Esophagus muscularis mucosa (tissue), 4 donors: ENCODE results near the gene SPATA7. TPM values are rescaled to one million over a fixed set of nuclear protein-coding genes. Genes with fewer than 3 reads are reported as not detected.

Source experiments
- DNase-seq: peaks from one replicate; pipeline ENCODE4 v3.0.0-alpha.2; 2017; ENCODE audit errors: extremely low spot score
- H3K27ac ChIP-seq, 4 donors: fragments of 200-600 bp; sonication (generic); replicated peaks in 1 of 4; 1 replicate in 3 of 4; 2 replicates in 1 of 4; pipeline ENCODE4 v1.5.1; 2016 to 2019; ENCODE audit warnings: mild to moderate bottlenecking in 1 of 4
- H3K27me3 ChIP-seq, 4 donors: fragments of 200-600 bp; sonication (generic); one replicate each; pipeline versions ENCODE4 v1.5.1 to v1.6.0; 2016 to 2019
- H3K36me3 ChIP-seq, 4 donors: fragments of 200-600 bp; sonication (generic); one replicate each; pipeline ENCODE4 v1.5.1; 2016 to 2019
- H3K4me1 ChIP-seq, 4 donors: fragments of 200-600 bp; sonication (generic); one replicate each; pipeline ENCODE4 v1.5.1; 2016 to 2019
- H3K4me3 ChIP-seq, 4 donors: fragments of 200-600 bp; sonication (generic); 1 replicate in 2 of 4; 2 replicates in 2 of 4; pipeline ENCODE4 v1.5.1; 2016 to 2019; ENCODE audit warnings: mild to moderate bottlenecking in 4 of 4, moderate library complexity in 1 of 4
- H3K9me3 ChIP-seq, 4 donors: fragments of 200-600 bp; sonication (generic); 1 replicate in 3 of 4; 2 replicates in 1 of 4; pipeline ENCODE4 v1.5.1; 2016 to 2019
- EP300 ChIP-seq: sonication (generic); formaldehyde crosslinking; IDR thresholded peaks from one replicate; pipeline ENCODE4 v1.6.1; 2017; ENCODE audit warnings: antibody characterized with exemption
- POLR2A ChIP-seq: fragments of 450-650 bp; IDR thresholded peaks from one replicate; pipeline ENCODE4 v1.6.1; 2017; ENCODE audit warnings: antibody characterized with exemption, moderate library complexity, mild to moderate bottlenecking, low read depth
- POLR2AphosphoS5 ChIP-seq, 2 donors: sonication (generic); formaldehyde crosslinking; IDR thresholded peaks; one replicate each; pipeline ENCODE4 v1.6.1; 2017; ENCODE audit warnings: antibody characterized with exemption in 2 of 2
- WGBS: methylation state at CpG from one replicate; pipeline ENCODE4 v1.1.5; 2018; 5-methylcytosine and 5-hydroxymethylcytosine counted together
- intact Hi-C: fragments of 100-400 bp; cut with DNase I; formaldehyde crosslinking; loops from one replicate; pipeline ENCODE4 v1.15.1; 2023
- total RNA-seq, 4 donors: library from RNA; depleted of rRNA; stranded (reverse); fragments of >200 nt; gene quantifications; one replicate each; pipeline versions ENCODE4 v1.1.0 to v1.2.1, GENCODE V29; 2016
- TF ChIP-seq, protein P1 (sequence below), 3 experiments: fragments of 200-600 bp in 2 of 3; fragments of 450-650 bp in 1 of 3; sonication (generic) in 2 of 3; IDR thresholded peaks; one replicate each; pipeline ENCODE4 v1.5.1; 2017 to 2019; ENCODE audit warnings: antibody characterized with exemption in 3 of 3, mild to moderate bottlenecking in 2 of 3, moderate library complexity in 1 of 3

SPATA7 gene
- total RNA-seq, 4 donors from 2014 or later, result 16.2 to 34.5 (median 20.4) TPM

DNA sequence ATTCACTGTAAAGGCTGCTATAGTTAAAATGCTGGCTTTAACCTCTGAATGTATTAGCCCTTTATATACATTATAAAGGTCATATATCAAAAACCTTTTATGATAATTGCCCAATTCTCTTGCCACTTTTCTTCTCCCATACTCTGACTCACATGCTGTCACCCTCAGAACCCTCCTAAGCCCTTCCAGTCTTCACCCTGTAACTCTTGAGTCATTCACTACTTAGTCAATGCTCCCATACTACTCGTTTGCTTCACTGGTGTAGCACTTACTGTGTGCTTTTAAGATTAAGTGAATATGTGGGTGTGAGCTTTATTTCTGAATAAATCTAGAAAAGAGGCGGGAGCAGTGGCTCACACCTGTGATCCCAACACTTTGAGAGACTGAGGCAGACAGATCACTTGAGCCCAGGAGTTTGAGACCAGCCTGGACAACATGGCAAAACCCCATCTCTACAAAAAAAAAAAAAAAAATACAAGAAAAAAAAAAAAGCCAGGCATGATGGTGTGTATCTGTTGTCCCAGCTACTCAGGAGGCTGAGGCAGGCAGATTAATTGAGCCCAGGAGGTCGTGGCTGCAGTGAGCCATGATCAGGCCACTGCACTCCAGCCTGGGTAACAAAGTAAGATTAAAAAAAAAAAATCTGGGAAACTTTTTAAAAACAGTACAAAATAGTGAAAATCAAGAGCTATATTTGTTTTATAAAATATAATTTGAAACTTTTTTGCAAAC lies 37.6 kb downstream of the SPATA7 start:
- intact Hi-C loops, result no loop called here
- Histone ChIP-seq H3K27ac (no peak overlapping the region), H3K36me3 (peaks cover 5 to 7% (median 6%) of the 10 kb centered on the region in 4 donors), H3K4me1 (peaks cover 0 to 10% (median 4%) of the 10 kb centered on the region in 4 donors), H3K27me3 (no peaks in the 10 kb centered on the region), H3K9me3 (no peaks in the 10 kb centered on the region), H3K4me3 (no peak overlapping the region)
- no peak for DNase-seq
- no peak for TF ChIP-seq POLR2AphosphoS5 (IDR thresholded peaks at IDR 0.05)
- 73% methylated on average over 3 of the region's 3 CpGs for WGBS

DNA sequence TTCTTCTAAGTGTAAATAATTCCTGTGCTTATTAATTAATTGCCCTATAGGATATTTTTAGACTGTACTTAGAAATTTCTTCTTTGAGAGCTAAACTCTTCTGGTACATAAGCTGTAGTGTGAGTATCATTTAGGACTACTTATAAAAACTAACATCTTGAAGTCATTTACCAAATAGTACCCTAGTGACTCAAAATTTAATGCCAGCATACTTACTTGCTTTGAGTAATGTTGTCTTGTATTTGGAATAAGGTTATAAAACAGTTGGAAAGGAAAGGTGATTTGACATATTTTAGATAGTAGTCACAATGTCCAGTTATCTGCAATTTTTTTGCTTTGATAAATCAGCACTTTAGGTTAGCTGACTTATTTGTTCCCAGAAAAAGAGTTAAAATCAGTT lies 39.1 kb downstream of the SPATA7 start:
- DNase-seq, result no peak
- Histone ChIP-seq H3K36me3 (peaks cover 0 to under 1% (median 0%) of the 10 kb centered on the region in 4 donors), H3K27me3 (no peaks in the 10 kb centered on the region), H3K9me3 (no peaks in the 10 kb centered on the region), H3K4me3 (no peak overlapping the region), H3K27ac (no peak overlapping the region), H3K4me1 (peaks cover 0 to 10% (median 4%) of the 10 kb centered on the region in 4 donors)
- intact Hi-C loops, result no loop called here
- TF ChIP-seq, protein P1, sequence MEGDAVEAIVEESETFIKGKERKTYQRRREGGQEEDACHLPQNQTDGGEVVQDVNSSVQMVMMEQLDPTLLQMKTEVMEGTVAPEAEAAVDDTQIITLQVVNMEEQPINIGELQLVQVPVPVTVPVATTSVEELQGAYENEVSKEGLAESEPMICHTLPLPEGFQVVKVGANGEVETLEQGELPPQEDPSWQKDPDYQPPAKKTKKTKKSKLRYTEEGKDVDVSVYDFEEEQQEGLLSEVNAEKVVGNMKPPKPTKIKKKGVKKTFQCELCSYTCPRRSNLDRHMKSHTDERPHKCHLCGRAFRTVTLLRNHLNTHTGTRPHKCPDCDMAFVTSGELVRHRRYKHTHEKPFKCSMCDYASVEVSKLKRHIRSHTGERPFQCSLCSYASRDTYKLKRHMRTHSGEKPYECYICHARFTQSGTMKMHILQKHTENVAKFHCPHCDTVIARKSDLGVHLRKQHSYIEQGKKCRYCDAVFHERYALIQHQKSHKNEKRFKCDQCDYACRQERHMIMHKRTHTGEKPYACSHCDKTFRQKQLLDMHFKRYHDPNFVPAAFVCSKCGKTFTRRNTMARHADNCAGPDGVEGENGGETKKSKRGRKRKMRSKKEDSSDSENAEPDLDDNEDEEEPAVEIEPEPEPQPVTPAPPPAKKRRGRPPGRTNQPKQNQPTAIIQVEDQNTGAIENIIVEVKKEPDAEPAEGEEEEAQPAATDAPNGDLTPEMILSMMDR (IDR thresholded peaks at IDR 0.05), result no peak
- TF ChIP-seq EP300 (no peak), POLR2AphosphoS5 (IDR thresholded peaks at IDR 0.05) (no peak), POLR2A (no peak)

DNA sequence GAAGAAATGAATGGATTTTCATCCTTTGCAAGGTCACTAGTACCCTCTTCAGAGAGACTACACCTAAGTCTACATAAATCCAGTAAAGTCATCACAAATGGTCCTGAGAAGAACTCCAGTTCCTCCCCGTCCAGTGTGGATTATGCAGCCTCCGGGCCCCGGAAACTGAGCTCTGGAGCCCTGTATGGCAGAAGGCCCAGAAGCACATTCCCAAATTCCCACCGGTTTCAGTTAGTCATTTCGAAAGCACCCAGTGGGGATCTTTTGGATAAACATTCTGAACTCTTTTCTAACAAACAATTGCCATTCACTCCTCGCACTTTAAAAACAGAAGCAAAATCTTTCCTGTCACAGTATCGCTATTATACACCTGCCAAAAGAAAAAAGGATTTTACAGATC lies 40.8 kb downstream of the SPATA7 start:
- peak overlapping the region in 2 of 4 donors; percentile 30 to 37 for H3K27ac ChIP-seq
- intact Hi-C loops, result no loop called here

DNA sequence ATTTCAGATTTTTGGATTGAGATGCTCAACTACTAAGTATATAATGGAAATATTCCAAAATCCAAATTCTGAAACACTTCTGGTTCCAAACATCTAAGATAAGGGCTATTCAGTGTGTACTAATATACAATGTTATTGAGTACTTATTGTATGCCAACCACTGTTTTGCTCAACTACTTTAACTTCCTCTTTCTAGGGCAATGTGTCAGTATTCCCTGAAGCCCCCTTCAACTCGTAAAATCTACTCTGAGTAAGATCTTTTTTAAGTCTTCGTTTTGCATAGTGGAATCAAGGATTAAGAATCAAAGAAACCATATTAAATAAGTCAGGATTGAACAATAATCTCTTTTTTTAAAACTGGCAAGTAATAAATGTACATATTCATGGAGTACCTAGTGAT lies 45.5 kb downstream of the SPATA7 start:
- no peak overlapping the region for H3K4me3 ChIP-seq
- no peak overlapping the region for H3K27ac ChIP-seq
- WGBS, result 94% methylated on average over 2 of the region's 2 CpGs
- TF ChIP-seq POLR2A (no peak), POLR2AphosphoS5 (IDR thresholded peaks at IDR 0.05) (no peak), EP300 (no peak)
- no peaks in the 10 kb centered on the region for H3K9me3 ChIP-seq
- no peaks in the 10 kb centered on the region for H3K27me3 ChIP-seq
- H3K36me3 ChIP-seq, result peaks cover 0 to 24% (median 7%) of the 10 kb centered on the region in 4 donors
- intact Hi-C loops, result no loop called here
- DNase-seq, result no peak
- peaks cover 0 to 10% (median 4%) of the 10 kb centered on the region in 4 donors for H3K4me1 ChIP-seq

More for the DNA sequence above, 40.8 kb downstream of the SPATA7 start:
- Histone ChIP-seq H3K27me3 (no peaks in the 10 kb centered on the region), H3K9me3 (no peaks in the 10 kb centered on the region), H3K36me3 (peaks cover 0 to 8% (median 5%) of the 10 kb centered on the region in 4 donors), H3K4me3 (no peak overlapping the region), H3K4me1 (peaks cover 0 to 10% (median 4%) of the 10 kb centered on the region in 4 donors)
- DNase-seq, result no peak
- WGBS, result 49% methylated on average over 7 of the region's 7 CpGs
- TF ChIP-seq POLR2AphosphoS5 (IDR thresholded peaks at IDR 0.05) (no peak), POLR2A (no peak), EP300 (no peak)
- TF ChIP-seq, protein P1 (IDR thresholded peaks at IDR 0.05), result no peak

DNA sequence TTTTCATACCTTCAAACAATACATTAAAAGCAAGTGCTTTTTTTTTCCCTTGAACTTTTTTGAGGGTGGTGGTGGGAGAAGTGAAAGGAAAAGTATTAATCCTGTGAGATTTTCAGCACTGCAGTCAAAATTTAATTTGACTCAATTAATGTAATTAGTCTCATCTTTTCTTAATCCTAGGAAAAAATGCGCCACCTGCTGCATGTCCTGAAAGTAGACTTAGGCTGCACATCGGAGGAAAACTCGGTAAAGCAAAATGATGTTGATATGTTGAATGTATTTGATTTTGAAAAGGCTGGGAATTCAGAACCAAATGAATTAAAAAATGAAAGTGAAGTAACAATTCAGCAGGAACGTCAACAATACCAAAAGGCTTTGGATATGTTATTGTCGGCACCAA lies 52.2 kb downstream of the SPATA7 start:
- Histone ChIP-seq H3K27me3 (no peaks in the 10 kb centered on the region), H3K36me3 (peaks cover 15 to 62% (median 30%) of the 10 kb centered on the region in 4 donors), H3K4me3 (no peak overlapping the region), H3K9me3 (no peaks in the 10 kb centered on the region), H3K4me1 (no peaks in the 10 kb centered on the region), H3K27ac (no peak overlapping the region)
- WGBS, result 95% methylated on average over 5 of the region's 5 CpGs
- TF ChIP-seq, protein P1 (IDR thresholded peaks at IDR 0.05), result peak in 1 of 3 experiments; percentile 10
- TF ChIP-seq POLR2A (no peak), EP300 (no peak), POLR2AphosphoS5 (IDR thresholded peaks at IDR 0.05) (no peak)
- intact Hi-C loops, result no loop called here
- no peak for DNase-seq
